HG02970 (cell line): ENCODE results near the gene E2F3.

ENCODE experiments used
- ATAC-seq: cut with Tn5 transposase; IDR thresholded peaks from one replicate; pipeline ENCODE4 v1.9.1; 2021; ENCODE audit warnings: mild to moderate bottlenecking, moderate library complexity, moderate number of reproducible peaks; ENCODE audit not compliant: unreplicated experiment, low FRiP score

Gene E2F3

DNA sequence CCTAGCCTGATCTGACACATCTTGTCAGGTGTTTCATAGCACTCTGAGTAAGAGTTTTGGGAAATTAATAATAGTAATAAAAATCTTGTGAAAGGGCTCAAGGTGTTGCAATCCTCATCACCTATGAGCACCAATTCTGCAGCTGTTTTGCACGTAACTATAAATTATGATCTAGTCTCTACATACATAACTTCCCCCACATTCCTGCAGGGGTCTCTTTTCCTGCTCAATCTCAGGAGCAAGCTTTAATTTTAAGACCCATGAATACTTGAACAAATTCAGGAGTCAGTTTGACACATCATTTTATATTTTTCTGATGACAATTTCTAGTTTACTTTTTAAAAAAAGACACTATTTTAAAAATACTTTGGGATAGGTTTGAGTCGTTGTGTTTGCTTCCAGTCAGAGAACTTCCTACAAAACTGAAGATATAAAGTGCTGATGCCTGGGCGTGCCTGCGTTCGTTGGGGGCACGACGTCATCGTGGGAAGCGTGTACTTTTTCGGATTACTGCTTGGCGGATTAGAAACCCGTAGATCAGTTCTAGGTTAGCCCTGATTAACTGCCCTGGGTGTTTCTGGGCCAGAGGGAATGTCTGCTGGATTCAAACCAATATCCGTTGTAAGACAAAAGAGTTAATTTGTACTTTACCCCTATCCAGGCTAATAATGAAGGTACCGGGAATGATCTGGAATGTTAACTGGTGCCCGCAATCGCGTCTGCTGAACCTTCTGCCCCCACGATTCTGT, 1.0 kb upstream of the E2F3 start:
- no peak for ATAC-seq

DNA sequence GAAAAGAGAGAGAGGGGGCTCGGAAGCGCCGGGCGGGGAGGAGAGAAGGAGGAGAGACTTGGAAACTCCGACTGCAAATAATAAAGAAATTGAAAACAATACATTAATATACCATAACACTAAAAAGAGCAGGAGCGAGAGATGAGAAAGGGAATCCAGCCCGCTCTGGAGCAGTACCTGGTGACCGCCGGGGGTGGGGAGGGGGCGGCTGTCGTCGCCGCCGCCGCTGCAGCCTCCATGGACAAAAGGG, 338 bp downstream of the E2F3 start:
- no peak for ATAC-seq

DNA sequence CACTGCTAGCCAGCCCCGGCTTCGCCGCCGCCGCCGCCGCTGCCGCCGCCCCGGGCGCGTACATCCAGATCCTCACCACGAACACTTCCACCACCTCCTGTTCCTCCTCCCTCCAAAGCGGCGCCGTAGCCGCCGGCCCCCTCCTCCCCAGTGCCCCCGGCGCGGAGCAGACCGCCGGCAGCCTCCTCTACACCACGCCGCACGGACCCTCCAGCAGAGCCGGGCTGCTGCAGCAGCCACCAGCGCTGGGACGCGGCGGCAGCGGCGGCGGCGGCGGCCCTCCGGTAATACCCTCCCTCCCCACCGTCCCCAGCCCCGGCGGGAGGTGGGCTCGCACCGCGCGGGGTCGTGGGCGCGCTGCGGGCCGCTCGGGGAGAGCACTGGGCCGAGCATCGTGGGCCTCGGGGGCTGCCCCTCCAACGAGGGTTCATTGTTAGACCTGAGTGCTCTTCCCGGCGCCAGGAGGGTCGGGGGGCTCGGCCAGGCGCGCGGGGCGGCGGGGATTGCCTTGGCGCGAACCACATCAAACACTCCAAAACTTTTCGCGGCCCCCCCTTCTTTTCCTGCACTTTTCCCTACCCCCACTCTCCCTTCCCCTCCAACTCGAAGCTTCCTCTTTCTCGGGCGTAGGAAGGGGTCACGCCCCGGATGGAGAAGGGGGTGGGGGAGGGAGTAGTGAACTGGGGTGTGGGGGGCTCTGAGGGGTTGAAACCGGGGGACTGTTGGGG, 827 bp downstream of the E2F3 start:
- no peak for ATAC-seq

DNA sequence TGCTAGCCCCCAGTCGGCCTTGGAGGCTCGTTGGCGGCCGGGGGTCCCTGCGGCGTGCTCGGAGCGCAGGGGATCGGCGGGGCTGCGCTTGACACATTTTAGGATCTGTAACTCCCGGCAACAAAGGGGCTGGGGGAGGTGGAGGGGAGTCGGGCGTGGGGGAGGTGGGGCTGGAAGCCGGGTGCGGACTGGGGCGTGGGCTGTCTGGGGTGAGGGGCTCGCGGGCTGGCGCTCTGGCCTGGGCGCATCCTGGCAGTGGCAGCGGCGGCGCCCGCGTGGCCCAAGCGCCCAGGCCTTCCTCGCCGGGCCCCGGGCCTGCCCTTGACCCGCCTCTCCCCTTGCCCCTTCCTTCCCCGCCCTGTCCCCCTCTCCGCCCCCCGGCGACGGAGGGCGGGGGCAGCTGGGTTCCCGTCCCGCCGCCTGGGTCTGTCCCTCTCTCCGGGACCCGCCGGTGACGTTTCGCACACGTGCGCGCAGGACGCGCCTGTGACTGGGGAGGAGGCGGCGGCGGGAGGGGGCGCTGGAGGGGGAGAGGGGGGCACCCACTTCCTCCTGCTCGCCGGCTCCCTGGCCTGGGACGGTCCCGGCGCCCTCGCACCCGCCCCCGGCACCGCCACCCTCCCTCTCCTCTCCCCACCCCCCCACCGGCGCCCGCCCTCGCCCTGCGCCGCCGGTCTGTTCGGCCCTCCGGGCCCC, 1.5 kb downstream of the E2F3 start:
- peak; percentile 52 for ATAC-seq

DNA sequence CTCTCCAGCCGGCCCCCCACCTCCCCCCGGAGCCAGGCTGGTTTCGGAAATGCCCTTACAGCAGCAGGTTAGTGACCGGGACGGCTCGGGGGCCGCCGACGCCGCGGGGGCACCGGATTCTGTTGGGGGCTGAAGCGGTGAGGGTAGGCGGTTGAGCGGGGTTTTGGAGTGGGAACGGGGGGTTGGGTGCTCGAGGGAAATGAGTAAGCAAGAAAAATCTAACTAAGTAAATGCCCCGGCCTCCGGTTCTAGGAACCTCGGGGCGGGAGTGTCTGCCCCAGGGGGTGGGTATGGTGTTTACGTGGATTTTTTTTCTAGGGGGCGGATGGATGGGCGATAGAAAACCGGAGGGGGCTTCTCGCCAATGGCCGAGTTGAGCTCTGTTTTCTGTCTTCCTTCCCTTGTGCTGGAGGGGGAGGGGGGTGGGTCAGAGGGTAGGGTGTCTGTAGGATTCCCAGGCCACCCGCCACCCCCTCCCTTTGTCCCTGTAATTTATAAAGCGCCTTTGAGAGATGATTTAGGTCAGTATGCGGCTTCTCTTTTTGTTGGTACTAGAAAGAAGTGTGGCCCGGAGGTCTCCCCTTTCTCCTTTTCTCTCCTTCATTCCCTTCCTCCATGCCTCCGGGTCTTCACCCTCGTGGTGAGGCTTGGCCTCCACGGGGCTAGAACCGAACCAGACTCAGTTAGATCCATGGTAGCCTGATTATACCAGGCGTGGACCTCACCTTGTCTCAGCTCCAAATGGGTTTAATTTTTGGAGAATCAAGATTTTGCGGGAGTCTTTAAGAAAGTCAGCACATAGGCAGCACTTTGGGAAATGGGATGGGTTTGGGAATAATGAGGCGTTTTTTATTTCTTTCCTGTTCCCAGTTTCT, 2.3 kb downstream of the E2F3 start:
- peak; percentile 1 for ATAC-seq

DNA sequence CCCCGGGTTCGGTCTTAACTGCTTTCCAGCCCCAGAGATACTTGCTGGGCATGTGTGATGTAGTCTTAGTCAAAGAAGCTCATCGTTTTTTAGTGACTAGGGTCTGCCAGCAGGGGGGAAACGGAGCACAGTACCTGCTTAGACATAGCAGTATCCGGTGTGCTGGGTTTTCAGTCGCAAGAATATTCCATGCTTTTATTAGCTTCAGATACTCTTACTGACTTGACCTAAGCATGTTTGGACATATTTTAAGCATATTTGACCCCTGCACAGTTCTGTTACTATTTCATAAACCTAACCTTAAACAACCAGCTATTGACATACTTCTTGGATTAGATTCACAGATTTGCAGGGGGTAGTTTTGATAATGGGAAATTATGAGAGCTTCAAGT, 3.0 kb downstream of the E2F3 start:
- ATAC-seq, result no peak

DNA sequence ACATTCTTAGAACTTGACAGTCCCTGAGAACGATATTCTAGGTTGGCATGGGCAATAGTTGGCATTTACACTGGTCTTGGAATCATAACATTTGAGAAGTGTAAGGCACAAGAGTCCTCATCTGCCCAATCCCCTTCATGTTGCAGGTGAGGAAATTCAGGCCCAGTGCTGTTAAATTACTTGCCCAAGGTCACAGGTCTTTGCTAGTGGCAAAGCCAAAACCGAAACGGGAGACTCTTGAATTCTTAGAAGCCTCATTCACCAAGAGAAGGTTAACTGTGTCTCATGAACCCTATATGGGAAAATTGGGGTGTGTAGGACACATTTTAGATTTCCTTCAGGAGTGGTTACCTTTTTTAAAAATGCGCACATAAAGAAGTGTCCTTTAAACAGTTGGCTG, 7.2 kb downstream of the E2F3 start:
- no peak for ATAC-seq

DNA sequence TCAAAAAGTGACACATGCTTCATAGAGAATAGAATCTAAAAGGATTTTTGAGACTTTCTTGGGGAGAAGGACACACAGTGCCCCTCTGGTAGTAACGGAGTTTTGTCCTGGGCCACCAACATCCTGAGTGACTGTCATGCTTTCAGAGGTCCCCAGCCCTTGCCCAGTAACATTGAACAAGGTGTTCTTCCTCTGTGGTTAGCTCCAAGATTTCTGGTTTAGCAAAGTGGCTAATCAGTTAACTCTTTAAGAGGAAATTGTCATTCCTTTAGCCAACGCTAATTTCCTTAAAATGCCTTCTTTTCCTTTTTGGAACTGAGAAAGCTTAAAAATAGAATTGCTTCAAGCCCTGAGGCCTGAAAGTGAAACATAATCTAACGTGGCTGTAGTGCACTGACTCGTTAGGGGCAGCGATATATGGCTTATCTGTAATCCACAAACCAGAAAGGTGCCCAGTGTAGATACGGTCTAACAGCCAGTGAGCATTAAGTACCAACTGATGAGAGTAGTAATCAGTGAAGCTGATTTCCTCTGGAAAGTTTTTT, 7.8 kb downstream of the E2F3 start:
- ATAC-seq, result peak; percentile 85

DNA sequence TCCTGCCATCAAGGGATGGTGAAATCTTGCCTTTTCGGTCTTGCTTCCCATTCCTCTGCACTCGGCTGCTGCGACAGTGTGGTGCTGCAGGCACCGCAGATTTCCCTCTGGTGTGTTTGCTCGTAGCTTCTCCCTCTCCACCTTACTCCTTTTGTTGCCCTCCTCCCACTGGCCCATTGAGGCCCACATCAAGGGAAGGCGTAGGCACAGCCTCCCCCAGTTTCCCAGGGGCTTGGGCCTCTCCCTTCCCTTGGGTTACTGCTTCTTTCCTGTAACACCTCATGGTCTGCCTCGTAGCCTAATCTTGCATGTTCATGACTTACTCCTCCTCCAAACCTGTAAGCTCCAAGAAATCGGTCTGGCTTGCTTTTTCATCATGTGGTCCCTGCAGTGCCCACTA, 9.9 kb downstream of the E2F3 start:
- ATAC-seq, result no peak

DNA sequence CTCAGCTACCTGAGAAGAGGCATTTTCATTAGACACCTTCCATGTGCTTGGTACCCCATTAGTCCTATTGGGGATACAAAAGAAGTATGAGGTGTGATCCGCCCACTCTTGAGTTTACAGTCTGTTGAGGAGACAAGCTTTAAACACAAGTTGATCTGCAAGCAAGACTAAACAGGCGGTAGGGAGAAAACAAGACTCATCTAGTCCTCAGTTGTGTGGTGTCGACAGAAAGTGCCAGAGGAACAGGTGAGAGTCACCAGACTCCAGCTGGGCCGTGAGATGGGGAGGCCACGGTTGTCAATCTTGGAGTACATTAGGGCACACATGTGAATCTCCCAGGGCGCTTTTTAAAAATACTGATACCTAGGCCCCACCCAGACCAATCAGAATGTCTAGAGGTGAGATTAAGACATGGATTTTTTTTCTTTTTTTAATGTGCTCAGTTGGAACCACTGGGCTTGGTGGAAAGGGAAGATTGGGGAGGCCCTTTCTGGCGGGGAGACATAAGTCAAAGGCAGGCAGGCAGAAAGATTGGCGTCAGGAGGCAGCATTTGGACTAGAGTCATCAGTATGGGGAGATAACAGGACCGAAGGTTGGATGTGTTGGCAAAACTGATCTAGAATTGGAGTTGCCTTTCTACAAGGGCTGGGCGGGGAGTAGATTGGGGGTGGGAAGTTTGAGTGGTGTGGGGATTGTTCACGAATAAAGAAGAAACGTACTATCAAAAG, 10.4 kb downstream of the E2F3 start:
- ATAC-seq, result no peak

DNA sequence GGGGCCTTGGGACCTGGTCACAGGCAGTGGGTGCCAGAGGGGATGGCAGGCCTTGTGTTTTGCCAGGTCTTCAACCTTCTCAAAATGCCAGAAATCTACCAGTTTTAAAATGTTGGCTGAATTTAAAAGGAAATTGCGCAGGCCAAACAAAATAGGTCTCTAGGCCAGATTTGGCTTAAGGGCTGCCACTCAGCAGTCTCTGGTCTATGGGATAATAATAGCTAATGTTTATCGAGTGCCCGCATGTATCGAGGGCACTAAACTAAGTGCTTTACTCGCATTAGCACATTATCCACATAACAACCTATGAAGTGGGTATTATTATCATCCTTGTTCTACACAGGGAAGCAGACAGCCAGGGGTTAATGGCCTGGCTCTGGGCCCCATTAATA, 11.0 kb downstream of the E2F3 start:
- no peak for ATAC-seq

DNA sequence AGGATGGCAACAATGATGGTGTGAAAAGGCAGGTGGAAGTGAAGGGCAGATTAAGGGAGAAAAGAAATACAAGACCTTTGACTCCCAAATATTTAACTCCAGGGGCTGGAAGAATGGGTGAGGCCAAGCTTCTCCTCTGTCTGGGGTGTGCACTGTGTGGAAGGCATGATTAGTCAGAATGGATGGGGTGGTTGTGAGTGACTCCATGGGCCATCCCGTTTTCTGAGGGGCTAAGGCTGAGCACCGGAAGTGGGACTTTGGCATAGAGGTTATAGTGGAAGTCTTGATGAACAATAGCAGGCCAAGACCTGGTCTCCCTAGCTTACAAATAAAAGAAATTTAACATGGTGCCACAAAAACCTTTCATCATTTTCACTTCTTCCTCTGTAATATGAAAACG, 12.1 kb downstream of the E2F3 start:
- no peak for ATAC-seq

DNA sequence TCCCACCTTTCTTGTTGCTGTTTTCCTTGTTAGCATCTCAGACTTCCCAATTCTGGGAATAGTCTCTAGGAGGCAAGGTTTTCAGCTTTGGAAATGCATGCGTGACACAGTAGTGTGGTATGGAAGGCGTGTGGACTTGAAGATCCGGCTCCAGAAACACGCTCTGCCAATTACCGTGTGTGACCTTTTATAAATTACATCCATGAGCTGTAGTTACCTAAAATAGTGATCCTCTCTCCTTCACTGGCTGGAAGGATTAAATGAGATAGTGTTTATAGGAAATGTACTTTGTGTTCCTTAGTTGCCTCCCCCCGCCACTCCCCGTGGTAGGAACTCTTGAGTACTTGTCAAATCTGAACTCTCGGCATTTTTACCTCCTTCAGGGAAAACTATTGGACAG, 13.0 kb downstream of the E2F3 start:
- no peak for ATAC-seq

DNA sequence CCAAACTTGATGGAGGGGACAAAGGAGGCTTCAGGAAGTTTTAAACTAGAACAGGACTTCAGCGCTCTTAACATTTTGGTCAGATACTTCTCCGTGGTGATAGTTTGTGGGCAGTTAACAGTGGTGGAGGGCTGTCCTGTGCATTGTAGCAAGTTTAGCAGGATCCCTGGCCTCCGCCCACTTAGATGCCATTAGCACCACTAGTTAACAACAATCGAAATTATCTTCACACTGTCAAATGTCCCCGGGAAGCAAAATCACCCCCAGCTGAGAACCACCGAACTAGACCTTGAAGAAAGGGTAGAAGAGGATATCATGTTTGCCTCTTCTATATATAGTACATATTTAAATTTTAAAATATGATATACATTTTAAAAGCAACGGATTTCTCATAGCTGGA, 13.6 kb downstream of the E2F3 start:
- no peak for ATAC-seq

DNA sequence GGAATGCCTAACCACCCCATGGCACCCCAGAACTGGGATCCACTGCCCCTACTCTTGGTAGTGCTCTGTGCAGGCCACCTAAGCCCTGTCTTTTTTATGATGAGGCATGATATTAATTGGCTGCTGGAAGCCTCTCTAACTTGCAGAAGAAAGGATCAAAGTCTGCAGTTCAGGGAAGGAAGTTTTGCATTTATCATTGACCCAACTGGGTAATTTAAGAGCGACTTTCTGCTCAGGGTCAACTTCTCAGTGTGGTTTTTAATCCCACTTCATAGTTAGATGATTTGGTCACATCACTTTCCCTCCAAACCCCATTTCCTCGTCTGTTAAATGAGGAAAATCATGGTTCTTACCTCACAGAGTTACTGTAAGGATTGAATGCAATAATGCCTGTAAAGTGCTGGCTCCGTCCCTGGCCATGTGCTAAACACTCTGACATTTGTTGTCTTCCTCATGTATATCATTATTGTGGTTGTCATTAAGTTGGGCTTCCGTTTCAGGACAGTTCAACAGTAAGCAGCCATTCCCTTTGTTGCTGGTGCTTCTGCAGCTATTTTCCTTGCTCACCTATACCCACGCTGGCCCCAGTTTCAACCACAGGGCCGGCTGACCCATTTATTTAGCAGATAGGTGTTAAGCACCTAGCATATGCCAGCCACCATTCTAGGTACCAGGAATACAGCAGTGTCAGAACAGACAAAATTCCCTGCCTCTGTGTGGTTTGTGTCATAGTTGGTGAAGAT, 14.2 kb downstream of the E2F3 start:
- no peak for ATAC-seq

DNA sequence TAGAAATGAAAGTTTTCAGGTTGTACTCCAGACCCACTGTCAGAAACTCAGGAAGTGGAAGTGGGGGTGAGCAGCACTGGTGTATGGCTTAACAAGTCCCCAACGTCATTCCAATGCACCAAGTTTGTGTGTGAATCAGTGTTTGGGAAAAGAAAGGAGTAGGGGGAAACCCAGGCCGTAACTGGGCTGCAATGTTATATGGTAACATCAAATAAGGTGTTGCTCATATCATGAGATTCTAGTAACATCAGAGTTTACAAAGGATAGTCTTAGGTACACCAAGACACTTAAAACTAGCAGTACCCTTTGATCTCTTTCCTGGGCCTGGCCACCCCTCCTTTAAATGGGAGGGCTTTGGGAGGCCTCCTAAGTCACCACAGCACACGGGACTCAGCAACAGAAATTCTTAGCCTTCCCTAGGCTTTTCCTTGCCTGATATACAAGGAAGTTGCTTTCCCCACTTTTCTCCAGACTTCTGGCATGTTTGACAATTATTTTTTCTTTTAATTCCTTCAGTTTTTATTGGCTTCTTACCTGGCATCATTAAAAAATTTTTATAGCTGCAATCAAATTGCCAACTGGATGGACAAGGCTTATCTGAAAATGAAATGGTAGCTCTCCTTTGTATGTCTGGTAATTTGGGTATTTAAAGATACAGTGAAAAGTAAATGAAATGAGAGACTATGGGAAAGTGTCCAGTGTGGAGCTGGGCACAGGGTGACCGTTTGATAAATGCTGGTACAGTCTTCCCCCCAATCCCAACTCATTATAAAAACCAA, 15.1 kb downstream of the E2F3 start:
- ATAC-seq, result no peak

DNA sequence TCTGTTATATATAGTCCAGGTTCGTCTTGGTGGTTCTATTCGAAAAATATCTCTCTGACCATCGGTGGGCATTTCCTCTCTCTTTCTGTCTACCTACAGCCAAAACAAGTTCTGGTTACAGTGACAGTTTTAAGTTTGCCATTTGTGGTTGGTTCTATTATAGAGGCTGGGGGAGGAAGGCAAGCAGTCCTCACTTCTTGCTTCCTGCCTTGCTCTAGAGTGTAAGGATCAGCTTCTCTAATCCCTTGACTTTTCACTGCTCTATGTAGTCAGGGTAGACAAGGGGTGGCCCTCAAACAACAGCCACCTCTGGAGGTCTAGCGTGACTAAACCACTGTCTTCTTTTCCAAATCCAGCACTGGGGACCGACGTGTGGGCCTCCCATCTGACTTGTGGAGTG, 16.1 kb downstream of the E2F3 start:
- no peak for ATAC-seq

DNA sequence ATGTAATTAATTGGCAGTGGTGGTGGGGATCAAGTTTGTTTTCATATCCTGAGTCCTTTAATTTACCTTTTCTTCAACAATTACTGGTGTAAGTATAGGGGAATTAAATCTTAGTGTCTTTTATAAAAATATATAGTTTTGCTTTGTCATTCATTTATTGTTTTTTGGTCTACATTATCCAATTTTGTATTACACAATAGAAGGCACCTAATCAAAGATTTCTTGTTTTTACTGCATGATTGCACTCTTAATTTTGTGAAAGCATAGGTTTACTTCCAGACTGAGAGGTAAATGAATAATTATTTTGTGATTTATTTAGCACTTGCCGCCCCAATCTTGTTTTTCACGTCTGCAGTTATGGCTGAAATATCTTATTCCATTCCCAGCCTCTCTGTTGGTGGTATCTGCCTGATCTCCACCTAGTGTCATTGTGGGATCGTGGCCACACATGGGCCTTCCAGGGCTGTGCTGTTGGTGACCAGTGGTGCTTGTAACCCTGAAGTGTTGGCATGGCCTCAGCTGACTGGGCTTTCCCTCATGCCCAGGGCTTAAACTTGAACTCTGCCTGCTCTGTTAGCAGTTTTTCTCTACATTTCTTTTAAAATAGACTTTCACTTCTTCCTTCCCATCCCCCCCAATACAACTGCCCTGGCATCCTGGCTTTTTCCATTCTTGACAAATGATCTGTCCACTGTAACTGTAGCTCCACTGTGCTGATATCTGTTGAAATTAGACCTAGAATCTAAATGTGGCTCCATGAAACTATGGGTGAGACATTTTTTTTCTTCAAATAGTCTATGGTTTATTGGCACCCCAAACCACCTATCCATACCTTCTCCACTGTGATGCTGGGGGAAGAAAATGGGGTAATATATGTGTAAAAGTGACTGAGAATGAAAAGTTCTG, 24.8 kb downstream of the E2F3 start:
- no peak for ATAC-seq
